ENCODE data around the gene CAPSL.

The CAPSL gene

DNA sequence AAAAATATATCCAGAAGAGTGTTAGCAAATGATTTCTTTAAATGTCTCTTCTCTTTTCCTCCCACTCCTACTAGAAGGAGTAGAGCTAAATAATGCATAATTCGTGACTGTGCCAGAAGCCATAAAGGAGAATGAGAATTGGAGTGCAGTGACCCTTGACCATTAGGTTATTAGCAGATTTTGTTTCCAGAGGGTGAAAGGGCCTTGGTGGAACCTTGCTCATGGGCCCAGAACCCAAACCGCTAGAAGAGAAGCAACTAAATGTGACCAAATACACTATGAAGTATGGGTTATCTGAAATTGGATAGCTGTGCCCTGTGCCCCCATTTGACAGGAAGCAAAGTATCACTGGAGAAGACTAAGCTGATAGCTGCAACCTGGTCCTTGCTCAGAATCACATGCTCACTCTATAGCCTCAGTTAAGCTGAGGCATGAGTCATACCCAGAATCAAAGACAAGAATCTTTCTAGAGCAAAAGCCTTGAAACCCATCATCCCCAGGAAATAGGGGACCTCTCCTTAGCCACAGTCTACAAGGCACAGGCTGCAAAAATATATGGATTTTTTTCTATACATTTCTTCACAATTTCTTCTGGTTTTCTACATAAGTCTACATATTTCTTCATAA is 36.3 kb downstream of the CAPSL start:
- Histone ChIP-seq H3K9ac (ENCODE audit: low read length) (no peak overlapping the region), H3K4me3 (ENCODE audit: low read length) (no peak overlapping the region), H3K79me2 (ENCODE audit: low read length) (no peaks in the 10 kb centered on the region), H3K9me3 (replicated peaks; ENCODE audit: insufficient read depth, low read length) (no peaks in the 10 kb centered on the region), H4K20me1 (ENCODE audit: insufficient read depth, low read length) (no peaks in the 10 kb centered on the region), H3F3A (ENCODE audit: insufficient read depth, low read length) (peaks cover 9% of the 10 kb centered on the region; the same call in 1 of the 2 replicates), H3K27ac (ENCODE audit: low read length) (no peak overlapping the region), H3K36me3 (replicated peaks; ENCODE audit: insufficient read depth, low read length) (no peaks in the 10 kb centered on the region), H2AFZ (ENCODE audit: low read length) (no peak overlapping the region), H3K9me2 (replicated peaks; ENCODE audit: insufficient read depth, low read length) (no peaks in the 10 kb centered on the region), H3K27me3 (replicated peaks; ENCODE audit: insufficient read depth, low read length) (no peaks in the 10 kb centered on the region), H3K4me1 (ENCODE audit: low read length) (peaks cover 16% of the 10 kb centered on the region), H3K4me2 (ENCODE audit: low read depth, low read length) (no peak overlapping the region)
- DNase-seq: no peak
- TF ChIP-seq EZH2phosphoT487 (IDR thresholded peaks at IDR 0.05; ENCODE audit: low read length): no peak
- TF ChIP-seq CTCF (IDR thresholded peaks at IDR 0.05; ENCODE audit: low read length): no peak
- TF ChIP-seq EZH2 (optimal IDR thresholded peaks at IDR 0.05; ENCODE audit: low read depth, low read length): no peak

GRCh38 chr5:35900972-35901695 is 37.3 kb downstream of the CAPSL start:
- Histone ChIP-seq H2AFZ (ENCODE audit: low read length) (no peak overlapping the region), H4K20me1 (ENCODE audit: insufficient read depth, low read length) (no peaks in the 10 kb centered on the region), H3K9ac (ENCODE audit: low read length) (no peak overlapping the region), H3K27ac (ENCODE audit: low read length) (no peak overlapping the region), H3K79me2 (ENCODE audit: low read length) (no peaks in the 10 kb centered on the region), H3F3A (ENCODE audit: insufficient read depth, low read length) (peaks cover 9% of the 10 kb centered on the region; the same call in 1 of the 2 replicates), H3K4me3 (ENCODE audit: low read length) (no peak overlapping the region), H3K9me3 (replicated peaks; ENCODE audit: insufficient read depth, low read length) (no peaks in the 10 kb centered on the region), H3K36me3 (replicated peaks; ENCODE audit: insufficient read depth, low read length) (no peaks in the 10 kb centered on the region), H3K4me2 (ENCODE audit: low read depth, low read length) (no peak overlapping the region), H3K27me3 (replicated peaks; ENCODE audit: insufficient read depth, low read length) (no peaks in the 10 kb centered on the region), H3K9me2 (replicated peaks; ENCODE audit: insufficient read depth, low read length) (no peaks in the 10 kb centered on the region), H3K4me1 (ENCODE audit: low read length) (peaks cover 16% of the 10 kb centered on the region)
- TF ChIP-seq EZH2phosphoT487 (IDR thresholded peaks at IDR 0.05; ENCODE audit: low read length) (no peak), EZH2 (optimal IDR thresholded peaks at IDR 0.05; ENCODE audit: low read depth, low read length) (no peak), CTCF (IDR thresholded peaks at IDR 0.05; ENCODE audit: low read length) (no peak)
- no peak for DNase-seq

- Histone ChIP-seq H4K20me1 (ENCODE audit: insufficient read depth, low read length) (no peaks in the 10 kb centered on the region), H3K27ac (ENCODE audit: low read length) (no peak overlapping the region), H3K79me2 (ENCODE audit: low read length) (no peaks in the 10 kb centered on the region), H3K9ac (ENCODE audit: low read length) (no peak overlapping the region), H3K4me3 (ENCODE audit: low read length) (no peak overlapping the region), H3K36me3 (replicated peaks; ENCODE audit: insufficient read depth, low read length) (no peaks in the 10 kb centered on the region), H3K4me1 (ENCODE audit: low read length) (peaks cover 8% of the 10 kb centered on the region), H3K4me2 (ENCODE audit: low read depth, low read length) (no peak overlapping the region), H3F3A (ENCODE audit: insufficient read depth, low read length) (peaks cover 6% of the 10 kb centered on the region; the same call in 1 of the 2 replicates), H3K9me3 (replicated peaks; ENCODE audit: insufficient read depth, low read length) (no peaks in the 10 kb centered on the region), H2AFZ (ENCODE audit: low read length) (no peak overlapping the region), H3K27me3 (replicated peaks; ENCODE audit: insufficient read depth, low read length) (no peaks in the 10 kb centered on the region), H3K9me2 (replicated peaks; ENCODE audit: insufficient read depth, low read length) (no peaks in the 10 kb centered on the region)
- TF ChIP-seq CTCF (IDR thresholded peaks at IDR 0.05; ENCODE audit: low read length): no peak
- TF ChIP-seq EZH2phosphoT487 (IDR thresholded peaks at IDR 0.05; ENCODE audit: low read length): no peak
- TF ChIP-seq EZH2 (optimal IDR thresholded peaks at IDR 0.05; ENCODE audit: low read depth, low read length): no peak
- peak; percentile 58 for DNase-seq
Measured at GRCh38 chr5:35899800-35900199, 38.6 kb downstream of the CAPSL start.

Measured in MM.1S (cell line).